Neural cell (in vitro differentiated cells): Measurements from ENCODE around the gene ANKMY1.
A peak's percentile ranks its signal among the peaks of the same experiment; 100 is the strongest.

ENCODE experiments used
- EP300 ChIP-seq: fragments of 450-650 bp; conservative IDR thresholded peaks from 2 replicates; pipeline ENCODE4 v1.6.1; 2014; ENCODE audit warnings: antibody characterized with exemption, mild to moderate bottlenecking, moderate library complexity; ENCODE audit not compliant: poor library complexity, severe bottlenecking
- EZH2 ChIP-seq: fragments of 200-600, 300-800 bp; shearing (Covaris generic), sonication (generic); IDR thresholded peaks from 2 replicates; pipeline ENCODE4 v1.6.1; 2014; ENCODE audit warnings: antibody characterized with exemption, low read length, borderline replicate concordance, mild to moderate bottlenecking; ENCODE audit not compliant: insufficient read depth, poor library complexity, severe bottlenecking
- MXI1 ChIP-seq: fragments of 450-650 bp; conservative IDR thresholded peaks from 2 replicates; pipeline ENCODE4 v1.6.1; 2014; ENCODE audit warnings: antibody characterized with exemption, mild to moderate bottlenecking; ENCODE audit not compliant: poor library complexity, severe bottlenecking
- POLR2AphosphoS5 ChIP-seq: IDR thresholded peaks from 2 replicates; pipeline ENCODE4 v1.6.1; 2012
- SMC3 ChIP-seq: fragments of 450-650 bp; conservative IDR thresholded peaks from 2 replicates; pipeline ENCODE4 v1.6.1; 2014; ENCODE audit warnings: antibody characterized with exemption, mild to moderate bottlenecking, moderate library complexity; ENCODE audit not compliant: poor library complexity
- TAF1 ChIP-seq: IDR thresholded peaks from 2 replicates; pipeline ENCODE4 v1.6.1; 2012; ENCODE audit warnings: low read depth
- TF ChIP-seq, protein P1 (sequence below): fragments of 450-650 bp; IDR thresholded peaks from 2 replicates; pipeline ENCODE4 v1.5.1; 2014; ENCODE audit warnings: antibody characterized with exemption, mild to moderate bottlenecking, moderate library complexity; ENCODE audit not compliant: poor library complexity, severe bottlenecking
- TF ChIP-seq, protein P2 (sequence below): IDR thresholded peaks from 2 replicates; pipeline ENCODE4 v1.6.1; 2012; ENCODE audit warnings: borderline replicate concordance

GRCh38 chr2:240434728-240435456, 122.9 kb downstream of the ANKMY1 start:
- TF ChIP-seq, protein P1, sequence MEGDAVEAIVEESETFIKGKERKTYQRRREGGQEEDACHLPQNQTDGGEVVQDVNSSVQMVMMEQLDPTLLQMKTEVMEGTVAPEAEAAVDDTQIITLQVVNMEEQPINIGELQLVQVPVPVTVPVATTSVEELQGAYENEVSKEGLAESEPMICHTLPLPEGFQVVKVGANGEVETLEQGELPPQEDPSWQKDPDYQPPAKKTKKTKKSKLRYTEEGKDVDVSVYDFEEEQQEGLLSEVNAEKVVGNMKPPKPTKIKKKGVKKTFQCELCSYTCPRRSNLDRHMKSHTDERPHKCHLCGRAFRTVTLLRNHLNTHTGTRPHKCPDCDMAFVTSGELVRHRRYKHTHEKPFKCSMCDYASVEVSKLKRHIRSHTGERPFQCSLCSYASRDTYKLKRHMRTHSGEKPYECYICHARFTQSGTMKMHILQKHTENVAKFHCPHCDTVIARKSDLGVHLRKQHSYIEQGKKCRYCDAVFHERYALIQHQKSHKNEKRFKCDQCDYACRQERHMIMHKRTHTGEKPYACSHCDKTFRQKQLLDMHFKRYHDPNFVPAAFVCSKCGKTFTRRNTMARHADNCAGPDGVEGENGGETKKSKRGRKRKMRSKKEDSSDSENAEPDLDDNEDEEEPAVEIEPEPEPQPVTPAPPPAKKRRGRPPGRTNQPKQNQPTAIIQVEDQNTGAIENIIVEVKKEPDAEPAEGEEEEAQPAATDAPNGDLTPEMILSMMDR, result no peak
- TF ChIP-seq EZH2 (no peak), SMC3 (no peak), POLR2AphosphoS5 (peak; percentile 48), EP300 (no peak), TAF1 (no peak), MXI1 (peak; percentile 36)
- TF ChIP-seq, protein P2, sequence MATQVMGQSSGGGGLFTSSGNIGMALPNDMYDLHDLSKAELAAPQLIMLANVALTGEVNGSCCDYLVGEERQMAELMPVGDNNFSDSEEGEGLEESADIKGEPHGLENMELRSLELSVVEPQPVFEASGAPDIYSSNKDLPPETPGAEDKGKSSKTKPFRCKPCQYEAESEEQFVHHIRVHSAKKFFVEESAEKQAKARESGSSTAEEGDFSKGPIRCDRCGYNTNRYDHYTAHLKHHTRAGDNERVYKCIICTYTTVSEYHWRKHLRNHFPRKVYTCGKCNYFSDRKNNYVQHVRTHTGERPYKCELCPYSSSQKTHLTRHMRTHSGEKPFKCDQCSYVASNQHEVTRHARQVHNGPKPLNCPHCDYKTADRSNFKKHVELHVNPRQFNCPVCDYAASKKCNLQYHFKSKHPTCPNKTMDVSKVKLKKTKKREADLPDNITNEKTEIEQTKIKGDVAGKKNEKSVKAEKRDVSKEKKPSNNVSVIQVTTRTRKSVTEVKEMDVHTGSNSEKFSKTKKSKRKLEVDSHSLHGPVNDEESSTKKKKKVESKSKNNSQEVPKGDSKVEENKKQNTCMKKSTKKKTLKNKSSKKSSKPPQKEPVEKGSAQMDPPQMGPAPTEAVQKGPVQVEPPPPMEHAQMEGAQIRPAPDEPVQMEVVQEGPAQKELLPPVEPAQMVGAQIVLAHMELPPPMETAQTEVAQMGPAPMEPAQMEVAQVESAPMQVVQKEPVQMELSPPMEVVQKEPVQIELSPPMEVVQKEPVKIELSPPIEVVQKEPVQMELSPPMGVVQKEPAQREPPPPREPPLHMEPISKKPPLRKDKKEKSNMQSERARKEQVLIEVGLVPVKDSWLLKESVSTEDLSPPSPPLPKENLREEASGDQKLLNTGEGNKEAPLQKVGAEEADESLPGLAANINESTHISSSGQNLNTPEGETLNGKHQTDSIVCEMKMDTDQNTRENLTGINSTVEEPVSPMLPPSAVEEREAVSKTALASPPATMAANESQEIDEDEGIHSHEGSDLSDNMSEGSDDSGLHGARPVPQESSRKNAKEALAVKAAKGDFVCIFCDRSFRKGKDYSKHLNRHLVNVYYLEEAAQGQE, result peak; percentile 35
